Iris pigment epithelial cell (primary cell): ENCODE results near the gene AHDC1.

Experiments used
- DNase-seq: peaks from one replicate; pipeline ENCODE4 v3.0.0-alpha.2; 2011; ENCODE audit warnings: low read depth

The AHDC1 gene

DNA sequence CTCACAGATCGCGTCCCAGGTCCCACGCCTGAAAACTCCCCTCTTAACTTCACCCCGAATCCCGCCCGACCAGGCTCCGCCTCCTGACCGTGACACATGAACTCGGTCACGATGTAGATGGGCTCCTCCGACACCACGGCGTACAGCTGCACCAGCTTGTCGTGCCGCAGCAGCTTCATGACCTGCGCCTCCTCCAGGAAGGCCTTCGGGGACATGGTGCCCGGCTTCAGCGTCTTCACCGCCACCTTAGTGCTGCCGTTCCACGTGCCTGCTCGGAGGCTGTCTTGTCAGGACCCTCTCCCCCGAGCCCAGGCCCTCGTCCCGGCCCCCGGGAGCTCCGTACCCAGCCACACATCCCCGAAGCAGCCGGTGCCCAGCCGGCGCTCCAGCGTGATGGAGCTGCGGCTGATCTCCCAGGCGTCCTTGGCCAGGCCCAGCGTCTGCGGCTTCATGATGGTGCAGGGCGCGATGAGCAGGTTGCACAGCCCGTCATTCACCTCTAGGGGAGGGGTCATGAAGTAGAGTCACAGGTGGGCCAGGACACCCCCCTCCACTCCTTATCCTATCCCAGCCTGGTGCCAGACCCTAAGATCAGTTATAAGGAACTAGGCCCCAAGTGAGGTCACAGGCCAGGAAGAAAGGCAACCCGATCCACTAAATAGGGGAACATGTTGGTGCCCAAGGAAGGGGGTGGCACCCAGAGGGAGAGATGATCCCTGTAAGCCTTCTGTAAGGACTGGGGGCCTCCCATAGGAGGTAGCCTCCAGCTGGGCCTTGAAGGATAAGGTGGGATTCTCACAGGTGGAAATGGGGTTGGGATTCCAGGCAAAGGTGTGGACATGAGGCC lies 11.6 kb upstream of the AHDC1 start:
- DNase-seq: no peak

GRCh38 chr1:27614625-27615344 lies 10.8 kb upstream of the AHDC1 start:
- DNase-seq: no peak

DNA sequence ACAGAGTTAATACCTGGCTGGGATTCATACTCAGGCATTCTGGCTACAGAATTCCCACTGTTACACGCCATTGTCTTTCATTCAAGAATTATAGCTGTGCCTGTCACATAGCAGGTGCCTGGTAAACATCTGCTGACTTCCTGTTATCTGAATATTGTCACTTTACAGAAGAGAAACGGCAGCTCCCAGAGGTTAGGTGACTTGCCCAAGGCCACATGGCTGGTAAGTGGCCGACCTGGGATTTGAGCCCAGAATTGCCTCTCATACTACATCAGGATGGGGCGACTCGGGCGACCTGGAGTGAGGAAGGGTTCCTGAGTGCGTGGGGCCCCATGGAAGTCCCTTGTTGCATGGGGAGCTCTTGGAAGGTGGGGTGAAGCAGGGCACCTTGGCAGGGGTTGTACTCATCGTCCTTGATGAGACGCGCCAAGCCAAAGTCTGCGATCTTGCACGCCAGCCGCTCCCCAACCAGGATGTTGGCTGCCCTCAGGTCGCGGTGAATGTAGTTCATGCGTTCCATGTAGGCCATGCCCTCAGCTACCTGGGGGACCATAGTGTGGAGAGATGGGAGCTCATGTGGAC lies 10.2 kb upstream of the AHDC1 start:
- no peak for DNase-seq

- no peak for DNase-seq
These were observed 8.8 kb upstream of the AHDC1 start for GRCh38 chr1:27612718-27613117.

- no peak for DNase-seq
These were observed 7.5 kb upstream of the AHDC1 start for GRCh38 chr1:27611450-27611849.

GRCh38 chr1:27609618-27610240 lies 5.8 kb upstream of the AHDC1 start:
- no peak for DNase-seq

DNA sequence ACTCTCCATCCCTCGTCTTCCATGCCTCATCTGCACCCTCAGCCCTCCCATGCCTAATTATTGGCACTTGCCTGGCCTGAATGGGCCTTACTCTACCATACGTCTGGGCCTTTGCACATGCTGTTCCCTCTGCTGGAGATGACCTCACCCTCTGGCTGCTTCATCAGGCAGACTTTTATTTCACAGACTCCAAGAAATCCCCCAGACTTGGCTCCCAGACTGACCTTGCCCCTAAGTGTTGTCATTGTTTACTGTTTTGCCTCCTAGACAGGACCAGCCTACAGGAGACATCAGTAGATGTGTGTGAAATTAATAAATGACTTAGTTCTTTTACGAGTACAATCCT lies 5.2 kb upstream of the AHDC1 start:
- DNase-seq: peak; percentile 43

DNA sequence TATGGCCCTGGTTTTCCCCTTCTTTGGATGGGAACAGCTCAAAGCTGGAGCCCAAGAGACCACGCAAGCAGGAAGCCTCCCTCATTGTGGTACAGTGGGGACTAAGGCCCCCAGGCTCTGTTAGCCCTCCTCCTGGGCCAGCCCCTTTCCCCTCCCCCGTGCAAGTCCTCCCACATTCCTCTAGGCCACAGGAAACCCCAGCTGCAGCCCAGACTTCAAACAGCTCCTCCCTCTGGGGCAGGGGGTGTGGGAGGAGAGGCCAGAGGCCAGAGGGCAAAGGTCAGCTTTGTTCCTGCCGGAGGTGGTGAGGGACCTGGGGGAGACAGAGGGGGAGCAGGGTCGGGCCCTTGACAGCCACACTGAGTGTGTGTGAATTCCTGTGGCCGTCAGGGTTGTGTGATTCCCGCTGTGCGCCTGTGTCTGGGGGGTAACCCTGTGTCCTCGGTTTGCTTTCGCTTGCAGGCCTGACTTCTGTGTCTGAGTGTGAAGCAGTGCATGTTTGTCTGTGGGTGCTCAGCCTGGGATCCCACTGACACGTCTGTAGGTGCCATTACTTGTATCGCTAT lies 3.4 kb upstream of the AHDC1 start:
- no peak for DNase-seq

DNA sequence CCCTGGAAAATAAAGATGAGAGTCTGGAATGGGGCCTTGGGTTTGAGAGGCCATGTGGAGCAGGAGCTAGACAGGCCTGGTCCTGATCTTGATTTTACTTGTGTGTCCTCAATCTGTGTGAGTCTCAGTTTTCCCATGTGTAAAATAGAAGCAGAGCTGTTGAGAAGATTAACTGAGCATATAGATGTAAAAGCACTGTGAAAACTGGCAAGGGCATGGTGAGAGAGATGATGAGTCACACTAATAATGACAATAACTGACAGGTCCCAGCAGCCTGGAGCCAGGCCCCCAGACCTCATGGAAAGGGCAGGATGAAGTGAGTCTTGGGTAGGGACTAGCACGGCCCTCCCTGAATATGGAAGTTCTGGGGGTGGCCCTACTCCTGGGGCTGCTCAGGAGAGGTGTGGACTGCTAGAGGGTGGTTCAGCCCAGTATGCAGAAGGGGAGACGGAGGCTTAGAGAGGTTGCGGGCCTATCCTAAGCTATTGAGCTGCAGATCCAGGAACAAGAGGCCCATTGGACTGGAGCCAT lies 2.8 kb upstream of the AHDC1 start:
- DNase-seq: peak; percentile 22

- DNase-seq: peak; percentile 52
These were observed 2.1 kb upstream of the AHDC1 start for GRCh38 chr1:27605796-27606707.

- DNase-seq: no peak
These were observed 1.4 kb upstream of the AHDC1 start for GRCh38 chr1:27605300-27605766.

DNA sequence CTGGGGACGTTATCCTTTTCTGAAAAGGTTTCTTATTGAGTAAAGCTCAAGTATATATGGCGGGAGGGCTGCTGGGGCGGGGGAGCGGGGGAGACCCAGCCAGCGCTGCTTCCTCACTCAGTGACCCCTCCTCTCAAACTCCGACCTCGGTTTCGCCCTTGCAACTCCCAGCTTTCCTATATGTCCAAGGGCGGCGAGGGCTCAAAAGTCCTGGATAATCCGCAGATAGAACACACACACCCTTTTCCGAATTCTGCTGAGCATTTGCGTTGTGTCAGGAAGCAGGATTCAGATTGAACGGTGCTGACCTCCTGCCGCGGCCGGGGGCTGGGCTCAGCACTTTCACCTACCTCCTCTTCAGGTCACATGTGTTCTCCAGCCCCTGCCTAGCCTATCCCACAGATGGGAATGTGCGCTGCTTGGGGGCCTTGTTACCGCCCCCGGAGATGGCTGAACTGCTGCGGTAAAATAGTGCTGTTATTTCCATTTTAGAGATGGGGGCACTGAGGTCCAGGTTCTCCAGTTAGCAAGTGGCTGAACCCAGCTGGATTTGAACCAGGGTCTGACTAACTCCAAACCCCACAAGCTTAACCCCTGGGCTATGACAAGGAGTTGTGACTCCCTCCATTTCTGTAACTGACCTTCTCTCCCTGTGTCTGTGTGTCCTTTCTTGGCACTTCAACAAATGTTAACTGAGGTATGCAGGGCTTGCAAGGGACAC lies 795 bp upstream of the AHDC1 start:
- DNase-seq: no peak

- peak; percentile 22 for DNase-seq
These were observed 649 bp downstream of the AHDC1 start for GRCh38 chr1:27603309-27603680.

- DNase-seq: peak; percentile 41
These were observed 1.3 kb downstream of the AHDC1 start for GRCh38 chr1:27602462-27603308.

DNA sequence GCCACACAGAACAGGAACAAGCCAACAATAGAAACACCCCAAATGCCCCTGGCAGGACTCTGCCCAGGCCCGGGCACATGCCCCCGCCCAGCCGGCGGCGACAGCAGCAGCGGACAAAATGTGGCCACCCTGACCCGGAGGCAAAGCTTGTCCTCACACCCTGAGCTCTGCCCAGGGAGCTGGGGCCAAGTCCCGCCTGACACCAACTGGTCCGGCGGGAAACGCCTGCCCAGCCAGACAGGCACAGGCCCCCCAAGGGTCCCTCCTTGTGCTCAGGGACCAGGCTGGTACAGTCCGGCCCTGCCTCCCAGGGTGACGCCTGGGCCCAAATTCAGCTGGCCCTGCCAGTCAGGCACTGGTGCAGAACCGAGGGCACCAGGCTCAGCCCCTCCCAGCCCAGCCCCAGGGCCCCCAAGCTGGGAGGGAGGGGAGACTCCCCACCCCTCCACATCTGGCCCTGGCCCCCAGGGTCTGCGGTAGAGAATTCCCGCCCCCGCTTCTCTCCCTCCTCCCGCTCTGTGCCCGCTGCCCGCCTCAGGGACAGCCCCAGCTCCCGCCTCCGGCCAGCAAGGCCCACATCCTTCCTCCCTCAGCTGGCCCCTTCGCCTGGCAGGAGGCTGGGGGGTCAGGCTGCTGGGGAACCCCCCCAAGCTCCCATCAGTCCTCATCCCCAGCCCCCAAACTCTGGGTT lies 2.0 kb downstream of the AHDC1 start:
- no peak for DNase-seq

DNA sequence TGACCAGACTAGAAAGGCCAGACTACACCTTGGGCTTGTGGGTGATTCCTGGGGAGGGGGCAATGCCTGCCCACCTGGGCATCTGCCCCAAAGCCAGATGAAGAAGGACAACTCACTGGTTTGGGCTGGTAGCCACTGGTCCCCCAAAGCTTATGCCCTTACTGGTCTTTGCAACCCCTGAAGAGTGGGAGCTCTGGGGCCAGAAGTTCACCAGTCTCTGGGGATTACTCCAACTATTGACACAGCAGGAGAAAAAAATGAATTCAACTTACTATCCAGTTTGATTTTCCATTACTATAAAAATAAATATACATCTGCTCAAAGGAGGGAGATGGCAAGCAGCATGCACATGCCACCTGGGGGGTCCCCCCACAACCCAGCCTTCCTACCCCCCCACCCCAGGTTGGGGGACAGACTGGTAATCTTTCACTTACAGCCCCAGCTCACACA lies 2.6 kb downstream of the AHDC1 start:
- DNase-seq: no peak

DNA sequence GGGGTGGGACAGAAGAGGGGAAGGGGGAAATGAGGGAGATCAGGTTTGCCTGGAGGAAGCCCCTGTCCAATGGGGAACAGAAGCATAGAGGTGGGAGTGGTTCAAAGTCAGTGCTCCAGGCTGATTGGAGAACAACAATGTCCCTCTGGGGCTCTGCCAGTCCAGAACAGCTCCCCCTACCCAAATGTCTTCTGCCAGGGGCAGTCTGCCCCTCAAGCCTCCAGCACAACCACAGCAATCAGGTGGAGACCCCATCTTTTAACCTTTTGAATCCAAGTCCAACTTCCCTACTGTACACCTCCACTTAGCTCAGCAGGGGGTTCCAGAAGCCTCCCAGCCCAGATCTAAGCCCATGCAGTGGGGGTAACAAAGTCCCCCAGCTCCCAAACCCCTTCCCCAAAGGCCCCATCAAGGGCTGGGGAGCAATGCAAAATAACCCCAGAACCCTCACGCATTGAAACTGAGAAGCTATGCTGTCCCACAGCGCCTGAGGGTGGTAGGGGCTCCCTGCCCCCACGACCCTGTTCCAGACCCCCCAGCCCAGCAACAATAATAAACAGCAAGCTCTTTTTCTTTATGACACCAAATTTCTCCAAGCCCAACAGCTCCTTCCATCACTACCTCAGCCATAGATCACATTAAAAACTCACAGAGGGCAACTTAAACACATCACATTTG lies 3.3 kb downstream of the AHDC1 start:
- DNase-seq: peak; percentile 29
